HCEC 1CT (cell line): ENCODE results near the gene ZBTB45.
A peak's percentile ranks its signal among the peaks of the same experiment; 100 is the strongest.
"Not testable (repeated sequence)": the region's sequence is repeated elsewhere in the genome, so short reads cannot be mapped to it uniquely, and the experiment has no call there.

Experiments
- DNase-seq: peaks from one replicate; pipeline ENCODE4 v3.0.0-alpha.2; 2017

The ZBTB45 gene

DNA sequence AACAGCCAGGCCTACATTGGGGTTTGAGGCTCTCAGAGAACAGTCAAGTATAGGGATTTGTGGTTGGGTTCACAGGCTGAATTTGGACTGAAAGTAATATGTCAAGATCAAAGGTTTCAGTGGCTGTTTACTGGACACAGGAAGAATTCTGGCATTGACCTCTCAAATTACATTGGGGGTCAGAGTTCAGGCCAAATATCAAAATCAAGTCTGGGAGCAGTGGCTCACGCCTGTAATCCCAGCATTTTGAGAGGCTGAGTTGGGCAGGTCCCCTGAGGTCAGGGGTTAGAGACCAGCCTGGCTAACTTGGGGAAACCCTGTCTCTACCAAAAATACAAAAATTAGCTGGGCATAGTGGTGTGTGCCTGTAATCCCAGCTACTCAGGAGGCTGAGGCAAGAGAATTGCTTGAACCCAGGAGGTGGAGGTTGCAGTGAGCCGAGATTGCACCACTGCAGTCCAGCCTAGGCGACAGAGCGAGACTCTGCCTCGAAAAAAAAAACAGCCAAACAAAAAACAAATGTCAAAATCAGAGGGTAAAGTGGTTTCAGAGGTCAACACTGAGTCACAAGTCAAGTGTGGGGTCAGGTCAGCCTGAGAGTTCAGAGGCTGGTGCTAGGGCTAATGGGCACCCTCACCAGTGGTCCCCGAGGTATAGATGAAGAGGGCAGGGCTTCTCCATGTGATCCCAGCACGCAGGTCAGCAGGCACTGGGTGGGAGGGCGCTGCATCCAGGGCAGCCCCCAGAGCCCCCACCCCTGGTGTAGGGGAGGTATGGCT, 9.3 kb downstream of the ZBTB45 start:
- no peak for DNase-seq

DNA sequence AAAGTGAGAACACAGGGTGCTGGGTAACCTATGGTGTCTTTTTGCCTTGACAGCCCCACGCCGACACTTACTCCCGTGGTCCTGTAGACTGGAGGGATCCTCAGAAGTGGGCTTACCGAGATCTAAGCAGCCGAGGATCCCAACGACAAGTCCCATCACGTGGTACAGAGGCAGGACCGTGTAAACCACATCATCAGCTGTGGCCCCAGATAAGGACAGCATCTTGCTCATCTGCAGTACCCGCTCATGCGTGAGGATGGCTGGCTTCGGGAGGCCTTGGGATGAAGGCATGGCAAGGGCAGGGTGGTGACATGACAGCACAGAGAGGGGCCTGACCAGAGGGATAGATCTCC, 9.9 kb downstream of the ZBTB45 start:
- DNase-seq, result no peak

DNA sequence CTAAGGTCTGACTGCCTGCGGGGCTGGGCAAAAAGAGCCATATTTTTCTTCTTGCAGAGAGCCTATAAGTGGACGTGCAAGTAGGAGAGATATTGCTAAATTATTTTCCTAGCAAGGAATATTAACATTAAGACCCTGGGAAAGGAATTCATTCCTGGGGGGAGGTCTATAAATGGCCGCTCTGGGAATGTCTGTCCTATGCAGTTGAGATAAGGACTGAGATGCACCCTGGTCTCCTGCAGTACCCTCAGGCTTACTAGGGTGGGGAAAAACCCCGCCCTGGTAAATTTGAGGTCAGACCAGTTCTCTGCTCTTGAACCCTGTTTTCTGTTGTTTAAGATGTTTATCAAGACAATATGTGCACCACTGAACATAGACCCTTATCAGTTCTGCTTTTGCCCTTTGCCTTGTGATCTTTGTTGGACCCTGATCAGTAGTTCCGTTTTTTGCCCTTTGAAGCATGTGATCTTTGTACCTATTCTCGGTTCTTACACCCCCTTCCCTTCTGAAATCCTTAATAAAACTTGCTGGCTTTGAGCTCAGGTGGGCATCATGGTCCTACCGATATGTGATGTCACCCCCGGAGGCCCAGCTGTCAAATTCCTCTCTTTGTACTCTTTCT, 11.9 kb downstream of the ZBTB45 start:
- not testable (repeated sequence) for DNase-seq

DNA sequence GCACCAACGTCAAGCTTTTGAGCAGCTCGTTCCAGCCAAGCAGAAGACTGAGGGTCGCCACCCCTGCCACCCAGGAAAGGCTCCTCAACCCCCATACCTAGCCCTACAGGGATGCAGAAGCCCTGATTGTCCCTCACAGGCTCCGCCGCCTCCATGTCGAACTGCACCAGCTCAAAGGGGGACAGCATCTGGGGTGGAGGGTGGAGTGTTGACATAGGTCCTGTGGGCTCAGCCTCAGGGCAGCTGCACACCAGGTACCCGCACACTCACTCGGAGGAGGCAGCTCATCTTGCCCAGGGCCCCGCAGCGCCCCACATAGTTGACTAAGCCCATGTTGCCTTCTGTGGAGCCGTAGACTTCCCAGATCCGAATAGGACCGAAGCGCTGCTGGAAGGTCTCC, 19.4 kb downstream of the ZBTB45 start:
- no peak for DNase-seq

DNA sequence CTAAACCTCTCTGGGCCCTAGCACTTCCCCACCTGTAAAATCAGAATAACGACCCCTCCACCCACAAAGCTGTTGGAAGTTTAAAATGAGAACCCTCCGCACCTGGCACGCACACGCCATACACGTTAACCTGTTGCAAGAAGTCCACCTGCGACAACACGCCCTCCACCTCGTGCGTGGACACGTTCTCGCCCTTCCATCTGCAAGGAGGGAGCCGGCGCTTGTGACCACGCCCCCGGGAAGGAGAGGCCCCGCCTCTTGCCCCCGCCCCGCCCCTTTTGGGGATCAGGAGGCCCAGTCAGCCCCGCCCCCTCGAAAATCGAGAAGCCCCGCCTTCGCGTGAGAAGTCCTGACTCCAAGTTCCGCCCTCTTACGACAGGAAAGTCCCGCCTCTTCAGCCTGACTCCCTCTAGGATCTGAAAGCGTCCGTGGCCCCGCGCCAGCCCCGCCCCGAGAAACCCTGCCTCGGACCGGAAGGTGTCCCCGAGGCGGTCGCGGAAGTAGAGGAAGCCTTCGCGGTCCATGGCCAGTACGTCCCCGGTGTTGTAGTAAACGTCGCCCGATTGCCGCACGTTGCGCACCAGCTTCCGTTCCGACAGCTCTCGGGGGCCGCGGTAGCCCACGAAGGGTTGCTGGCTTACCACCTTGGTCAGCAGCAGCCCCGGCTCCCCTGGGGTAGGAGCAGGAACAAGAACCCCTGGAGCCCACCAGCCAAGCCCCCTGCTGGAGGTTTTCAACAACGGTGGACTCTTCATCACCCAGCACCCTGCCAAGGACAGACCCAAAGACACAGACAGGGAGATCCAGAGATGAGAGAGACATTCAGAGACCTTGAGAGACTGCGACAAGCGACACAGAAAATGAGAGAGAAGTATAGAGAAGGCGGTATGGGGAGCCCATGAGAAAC, 20.3 kb downstream of the ZBTB45 start:
- peak; percentile 98 for DNase-seq

DNA sequence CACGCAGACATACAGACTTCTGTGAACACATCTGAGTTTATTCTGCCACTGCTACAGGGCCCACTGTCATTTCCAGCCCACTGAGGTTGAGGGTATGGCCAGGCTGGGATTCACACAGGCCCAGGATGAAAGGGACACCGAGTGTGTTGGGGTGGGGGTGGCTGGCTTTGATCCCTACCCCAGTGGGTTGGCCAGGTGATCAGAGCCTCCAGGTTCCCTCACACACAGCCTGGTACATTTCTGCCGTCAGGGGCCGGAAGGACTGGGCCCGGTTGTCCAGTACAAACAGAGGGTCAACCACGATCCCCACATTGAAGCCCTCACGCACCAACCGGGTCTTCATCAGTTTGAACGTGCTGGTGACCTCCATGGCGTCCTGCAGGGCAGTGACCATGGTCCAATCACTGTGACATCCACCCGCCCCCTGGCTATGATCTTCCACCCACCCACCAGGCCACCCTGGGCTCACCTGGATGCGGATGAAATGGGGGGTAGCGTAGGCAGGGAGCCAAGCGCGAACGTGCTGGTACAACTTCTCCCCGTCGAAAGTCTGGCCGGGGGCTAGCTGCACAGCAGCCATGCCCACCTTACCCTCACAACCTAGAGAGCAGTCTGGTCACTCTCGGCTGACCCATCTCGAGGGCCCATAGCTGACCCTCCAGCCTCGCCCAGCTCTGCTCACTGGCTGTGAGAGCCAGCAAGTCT, 21.1 kb downstream of the ZBTB45 start:
- no peak for DNase-seq

DNA sequence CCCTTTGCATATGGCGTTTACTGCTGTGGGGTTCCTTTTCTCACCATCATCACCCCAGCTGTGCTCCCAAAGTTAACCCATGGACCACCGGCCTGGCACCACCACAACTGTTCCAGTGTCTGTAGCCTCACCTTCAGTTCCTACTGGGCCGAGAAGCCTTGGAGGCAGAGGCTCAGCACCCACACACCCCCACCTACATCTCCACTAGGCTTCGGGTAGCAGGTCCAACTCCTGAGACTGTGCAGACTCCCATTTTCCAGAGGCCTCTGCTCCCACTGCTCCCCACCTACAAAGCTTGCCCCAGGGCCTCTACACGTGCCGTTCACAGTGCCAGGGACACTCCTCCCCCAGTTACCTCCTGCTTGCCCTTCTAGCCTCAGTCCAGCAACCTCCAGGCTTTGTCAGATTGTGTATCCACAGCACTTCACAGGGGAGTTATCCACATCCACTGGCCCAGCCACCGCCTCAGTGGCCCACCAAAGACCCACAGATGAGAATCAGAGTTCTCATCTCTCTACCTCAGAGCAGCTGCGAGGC, 21.9 kb downstream of the ZBTB45 start:
- no peak for DNase-seq

DNA sequence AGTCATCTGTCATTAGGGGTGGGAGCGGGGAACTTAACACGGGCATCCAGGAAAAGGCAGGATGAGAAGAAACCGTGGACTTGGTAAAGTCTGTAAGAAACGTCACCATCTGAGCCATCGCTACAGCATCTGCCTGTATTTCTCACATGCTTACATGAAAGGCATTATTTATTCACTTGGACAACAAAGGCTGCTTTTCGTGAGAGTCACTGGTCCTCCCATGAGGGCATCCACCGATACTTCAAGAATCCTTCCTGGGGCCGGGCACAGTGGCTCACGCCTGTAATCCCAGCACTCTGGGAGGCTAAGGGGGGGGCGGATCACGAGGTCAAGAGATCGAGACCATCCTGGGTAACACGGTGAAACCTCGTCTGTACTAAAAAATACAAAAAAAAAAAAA, 27.3 kb downstream of the ZBTB45 start:
- no peak for DNase-seq

DNA sequence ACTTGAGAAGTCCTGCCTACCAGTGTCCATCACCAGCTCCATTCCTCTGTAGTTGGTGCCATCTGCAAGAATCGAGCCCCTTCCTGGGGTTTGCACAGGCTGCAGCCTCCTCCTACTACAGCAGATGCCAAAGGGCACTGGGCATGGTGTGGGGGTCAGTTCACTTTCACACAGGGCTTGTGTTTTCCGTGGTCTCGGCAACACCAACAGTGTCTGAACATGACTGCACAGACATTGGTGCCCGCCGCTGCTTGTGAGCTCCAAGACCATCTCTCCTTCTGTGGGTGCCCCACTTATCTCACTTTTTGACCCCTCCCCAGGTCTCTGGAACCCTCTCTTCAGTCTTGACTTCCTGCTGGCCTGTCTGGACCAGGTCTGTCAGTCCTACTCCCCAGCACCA, 28.2 kb downstream of the ZBTB45 start:
- no peak for DNase-seq

DNA sequence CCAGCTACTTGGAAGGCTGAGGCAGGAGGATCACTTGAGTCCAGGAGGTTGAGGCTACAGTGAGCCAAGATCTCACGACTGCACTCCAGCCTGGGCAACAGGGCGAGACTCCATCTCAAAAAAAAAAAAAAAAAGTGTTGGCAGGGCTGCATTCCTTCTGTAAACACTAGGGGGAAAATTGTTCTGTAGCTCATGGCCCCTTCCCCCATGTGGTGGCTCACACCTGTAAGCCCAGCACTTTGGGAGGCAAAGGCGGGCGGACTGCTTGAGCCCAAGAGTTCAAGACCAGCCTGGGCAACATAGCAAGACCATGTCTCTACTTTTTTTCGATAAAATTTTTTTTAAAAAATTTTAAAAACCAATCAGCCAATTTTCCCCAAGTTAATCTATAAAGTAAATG, 35.3 kb downstream of the ZBTB45 start:
- DNase-seq, result not testable (repeated sequence)

DNA sequence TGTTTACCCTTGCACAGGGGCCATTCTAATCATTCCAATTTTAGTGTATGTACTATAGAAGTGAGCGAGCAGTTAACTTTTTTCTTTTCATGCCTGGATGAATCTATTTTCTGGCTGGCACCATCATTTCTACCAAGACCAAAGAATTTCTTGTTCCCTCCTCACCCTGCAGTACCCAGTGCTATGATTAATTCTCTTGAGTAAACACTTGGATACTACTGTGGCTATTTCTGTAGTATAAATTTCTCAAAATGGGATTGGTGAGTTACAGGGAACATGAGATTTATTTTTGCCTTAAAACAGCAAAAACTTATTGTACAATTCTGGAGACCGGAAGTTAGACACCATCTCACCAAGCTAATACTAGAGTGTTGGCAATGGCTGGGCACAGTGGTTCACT, 35.8 kb downstream of the ZBTB45 start:
- DNase-seq, result no peak

DNA sequence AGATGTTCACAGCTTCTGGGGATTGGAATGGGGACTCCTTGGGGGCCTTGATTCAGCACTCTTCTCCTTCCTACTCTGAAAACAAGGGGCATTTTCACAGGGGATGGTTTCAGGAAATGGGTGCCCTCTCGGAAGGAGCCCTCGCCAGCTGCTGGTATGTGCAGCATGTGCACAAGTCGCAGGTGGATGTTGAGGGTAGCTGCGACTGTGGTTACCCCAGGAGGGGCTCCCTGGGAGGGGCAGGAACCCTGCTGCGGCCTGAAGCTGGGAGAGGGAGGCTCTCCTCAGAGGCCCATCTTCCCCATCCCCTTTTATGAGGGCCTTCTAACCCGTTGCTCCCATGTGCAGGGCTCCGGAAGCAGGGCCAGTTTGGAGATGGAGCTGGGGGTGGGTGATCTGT, 37.2 kb downstream of the ZBTB45 start:
- no peak for DNase-seq

DNA sequence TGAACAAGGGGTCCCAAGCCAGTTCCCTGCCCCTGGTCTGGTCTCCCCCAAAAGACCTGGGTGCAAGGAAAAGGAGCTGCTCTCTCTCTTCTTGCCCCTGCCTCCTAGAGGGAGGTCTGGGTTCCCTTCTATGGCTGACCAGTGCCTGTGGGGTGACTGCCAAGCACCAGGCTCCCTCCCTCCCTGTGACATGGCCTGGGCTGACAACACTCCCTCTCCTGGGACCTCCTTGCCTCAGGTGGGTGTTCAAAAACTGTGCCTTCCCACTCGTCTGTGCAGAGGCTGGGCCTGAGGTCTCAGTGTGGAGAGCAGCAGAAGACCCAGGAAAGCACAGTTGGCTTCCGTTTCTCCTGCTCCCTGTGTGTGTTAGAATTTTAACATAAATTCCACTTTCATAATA, 38.8 kb downstream of the ZBTB45 start:
- DNase-seq, result no peak

DNA sequence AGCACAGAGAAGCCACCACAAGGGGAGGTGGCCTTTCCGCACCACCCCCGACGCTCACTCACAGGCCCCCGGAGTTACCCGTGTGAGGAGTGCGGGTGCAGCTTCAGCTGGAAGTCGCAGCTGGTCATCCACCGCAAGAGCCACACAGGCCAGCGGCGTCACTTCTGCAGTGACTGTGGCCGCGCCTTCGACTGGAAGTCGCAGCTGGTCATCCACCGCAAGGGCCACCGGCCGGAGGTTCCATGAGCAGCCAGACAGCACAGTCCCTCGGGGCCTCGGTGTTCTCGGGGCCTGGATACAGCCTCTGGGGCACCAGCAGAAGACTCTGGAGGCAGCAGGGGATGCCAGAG, 39.2 kb downstream of the ZBTB45 start:
- DNase-seq, result no peak

DNA sequence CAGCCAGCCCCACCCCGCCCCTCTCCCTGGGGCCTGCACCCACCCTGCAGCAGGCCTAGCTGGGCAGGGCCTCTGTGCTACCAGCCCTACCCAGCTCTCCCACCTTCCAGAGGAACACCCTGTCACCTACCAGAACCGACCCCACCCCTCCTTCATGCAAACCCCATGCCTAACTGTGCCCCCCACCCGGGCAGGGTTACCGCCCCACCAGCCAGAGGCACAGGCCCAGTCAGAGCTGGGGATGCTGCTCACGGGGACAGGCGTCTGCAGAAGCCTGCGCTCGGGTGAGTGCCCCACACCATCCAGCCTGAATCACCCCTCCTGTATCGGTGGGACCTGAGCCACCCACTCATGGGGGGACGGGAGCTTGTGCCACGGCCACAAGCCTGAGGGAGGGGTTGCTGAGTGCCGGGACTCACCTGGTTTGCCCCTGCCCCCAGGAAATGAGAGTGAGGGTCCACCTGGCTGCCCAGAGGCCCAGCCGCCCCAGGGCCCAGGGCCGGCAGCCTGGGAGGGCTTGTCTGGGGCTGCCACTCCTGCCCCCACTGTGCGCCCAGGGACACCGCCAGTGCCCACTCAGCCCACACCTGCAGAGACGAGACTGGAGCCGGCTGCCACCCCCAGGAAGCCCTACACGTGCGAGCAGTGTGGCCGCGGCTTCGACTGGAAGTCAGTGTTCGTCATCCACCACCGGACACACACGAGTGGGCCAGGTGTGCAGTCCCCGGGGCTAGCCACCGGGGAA, 39.7 kb downstream of the ZBTB45 start:
- no peak for DNase-seq

DNA sequence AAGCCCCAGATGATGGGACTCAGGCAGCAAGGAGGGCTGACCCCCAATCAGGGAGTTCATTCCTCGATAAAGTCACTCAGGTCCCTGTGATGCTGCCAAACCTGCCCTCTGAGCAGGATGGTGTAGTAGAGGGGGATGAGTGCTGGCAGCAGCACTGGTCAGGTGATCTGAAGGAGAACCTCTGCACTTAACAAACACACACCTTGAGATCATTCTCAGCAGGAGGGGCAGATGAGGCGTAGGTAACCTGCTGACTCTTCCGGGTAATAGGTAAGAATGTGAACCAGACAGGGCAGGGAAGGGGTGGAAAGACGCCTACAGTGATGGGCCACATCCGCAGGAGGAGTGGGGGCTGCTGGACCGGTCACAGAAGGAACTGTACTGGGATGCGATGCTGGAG, 40.3 kb downstream of the ZBTB45 start:
- no peak for DNase-seq

DNA sequence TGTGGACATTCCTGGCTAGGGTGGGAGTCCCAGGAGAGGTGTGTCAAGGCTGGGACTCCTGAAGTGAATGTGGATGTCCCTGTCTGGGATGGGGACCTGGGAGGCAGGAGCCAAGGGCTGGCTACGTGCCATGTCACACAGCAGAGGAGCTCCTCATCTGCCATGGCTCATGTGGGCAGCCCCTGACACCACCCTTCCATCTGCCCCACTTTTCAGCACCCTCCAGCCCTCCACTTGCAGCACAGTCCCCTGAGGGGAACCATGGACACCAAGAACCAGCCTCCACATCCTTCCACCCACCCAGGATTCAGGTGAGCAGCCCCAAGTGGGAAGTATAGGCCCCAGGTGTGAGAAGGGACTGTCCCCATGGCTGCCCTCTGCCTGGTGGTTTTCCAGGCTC, 41.7 kb downstream of the ZBTB45 start:
- DNase-seq, result no peak

DNA sequence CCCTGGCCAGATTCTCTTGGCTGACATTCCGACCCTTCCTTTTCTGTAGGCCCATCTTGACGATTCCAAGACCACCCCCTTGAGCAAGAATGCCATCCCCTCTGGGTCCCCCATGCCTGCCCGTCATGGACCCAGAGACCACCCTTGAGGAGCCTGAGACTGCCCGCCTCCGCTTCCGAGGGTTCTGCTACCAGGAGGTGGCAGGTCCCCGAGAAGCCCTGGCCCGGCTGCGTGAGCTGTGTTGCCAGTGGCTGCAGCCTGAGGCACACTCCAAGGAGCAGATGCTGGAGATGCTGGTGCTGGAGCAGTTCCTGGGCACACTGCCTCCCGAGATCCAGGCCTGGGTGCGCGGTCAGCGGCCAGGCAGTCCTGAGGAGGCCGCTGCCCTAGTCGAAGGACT, 42.5 kb downstream of the ZBTB45 start:
- no peak for DNase-seq

DNA sequence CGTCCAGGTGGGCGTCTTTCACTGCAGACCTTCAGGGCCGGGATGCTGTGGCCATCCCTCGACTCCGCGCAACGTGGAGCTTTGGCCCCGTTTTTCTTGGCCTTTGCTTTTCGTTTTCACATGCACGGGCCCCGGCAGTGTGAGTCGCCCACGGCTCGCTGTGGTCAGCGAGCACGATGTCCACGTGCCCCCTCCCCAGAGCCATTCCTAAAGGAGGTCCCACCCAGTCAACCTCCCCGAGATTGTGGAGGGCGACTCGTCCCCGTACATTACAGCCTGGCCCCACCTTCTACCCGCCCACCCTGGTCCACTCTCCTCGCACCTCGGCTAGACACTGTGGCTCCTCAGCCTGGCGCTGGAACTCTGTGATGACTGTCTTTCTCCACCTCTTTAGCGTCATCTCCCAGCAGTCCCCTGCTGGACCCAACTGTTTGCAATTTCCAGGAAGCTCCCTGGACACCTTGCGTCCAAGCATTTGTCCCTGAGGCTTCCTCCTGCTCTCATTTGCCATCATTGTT, 43.1 kb downstream of the ZBTB45 start:
- no peak for DNase-seq

DNA sequence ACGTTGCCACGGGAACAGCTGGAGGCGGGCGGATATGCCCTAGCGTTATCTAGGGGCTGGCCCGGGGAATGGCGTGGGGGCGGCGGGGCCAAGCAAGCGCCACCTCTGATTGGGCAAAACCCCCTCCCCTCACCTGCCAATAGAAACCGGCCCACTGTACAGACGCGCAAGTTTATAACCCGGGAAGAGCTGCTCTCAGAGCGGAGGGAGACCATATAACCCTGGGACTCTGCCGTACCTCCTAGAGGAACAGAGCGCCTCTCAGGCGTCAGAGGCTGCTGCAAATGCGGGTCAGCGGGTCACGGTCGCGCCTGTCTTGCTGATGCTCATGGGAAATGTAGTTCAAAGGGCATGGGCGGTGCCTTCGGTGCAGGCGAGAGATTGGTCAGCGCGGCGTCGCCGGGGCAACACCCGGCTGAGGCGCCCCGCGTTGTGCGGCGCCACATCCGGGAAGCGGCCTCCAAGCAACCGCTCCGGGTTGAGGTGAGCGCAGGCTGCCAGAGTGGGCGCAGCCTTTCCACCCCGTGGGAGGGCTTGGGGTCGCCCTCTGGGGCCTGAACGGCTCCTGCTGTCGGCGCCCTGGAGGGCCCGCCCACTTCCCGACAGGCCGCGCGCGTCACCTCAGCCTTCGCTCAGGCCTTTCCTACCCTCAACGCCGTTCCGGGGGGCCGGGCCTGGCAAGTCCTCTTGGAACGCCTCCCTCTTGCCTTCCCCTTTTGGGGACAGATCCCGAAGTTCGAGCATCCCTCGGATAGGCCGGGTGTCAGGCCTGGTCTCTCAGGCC, 43.7 kb downstream of the ZBTB45 start, which contains the start of gene ZNF446:
Gene ZNF446 (plus strand): TSS at position 639 of the 784 bp plus-strand sequence. CDS start 867 bp downstream, outside the sequence.
- peak; percentile 98 for DNase-seq
